Measurements from ENCODE around the gene GAB1. TPM values are rescaled to one million over a fixed set of nuclear protein-coding genes. Genes with fewer than 3 reads are reported as not detected.

The GAB1 gene
- total and polyA plus RNA-seq, 4 donors, result 2.4 to 31.3 (median 6.9) TPM

DNA sequence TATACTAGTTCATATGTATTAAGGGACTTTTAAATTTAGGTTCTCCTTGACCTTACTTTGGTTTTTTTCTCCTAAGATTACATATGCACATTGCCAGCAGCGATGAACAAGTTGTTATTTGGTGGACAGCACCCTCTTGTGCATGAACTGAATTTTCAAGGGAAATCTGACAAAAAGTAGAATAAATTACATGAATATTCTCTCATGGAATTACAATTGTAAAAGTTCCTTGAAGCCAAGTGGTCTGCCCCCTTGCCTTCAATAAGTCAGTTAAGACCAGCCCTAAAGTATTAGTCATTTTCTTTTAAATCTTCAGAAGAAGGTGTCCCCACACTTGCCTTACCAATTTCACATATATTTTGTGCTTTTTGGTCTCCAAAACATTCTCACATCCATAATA, 146.2 kb downstream of the GAB1 start:
- Histone ChIP-seq H3K9ac (ENCODE audit: low read depth in 1 of 2, low read length in 2 of 2) (no peak overlapping the region), H3K27me3 (ENCODE audit: control insufficient read depth in 4 of 4, insufficient read depth in 4 of 4, low read length in 3 of 4) (no peaks in the 10 kb centered on the region), H3K4me1 (ENCODE audit: control insufficient read depth in 4 of 4, insufficient read depth in 4 of 4, low read length in 3 of 4) (peaks cover 0 to 3% (median 0%) of the 10 kb centered on the region in 4 donors), H3K9me3 (ENCODE audit: control insufficient read depth in 4 of 4, low read length in 3 of 4) (no peaks in the 10 kb centered on the region), H3K4me3 (ENCODE audit: low read depth in 1 of 3, low read length in 3 of 3) (no peak overlapping the region), H3K36me3 (ENCODE audit: control insufficient read depth in 4 of 4, insufficient read depth in 3 of 4, low read depth in 1 of 4, low read length in 3 of 4) (no peaks in the 10 kb centered on the region), H3K27ac (ENCODE audit: low read depth in 1 of 2, low read length in 2 of 2) (no peak overlapping the region)
- WGBS, result 3% methylated on average over 1 of the region's 1 CpG
- TF ChIP-seq RAD21 (IDR thresholded peaks at IDR 0.05) (peak; percentile 92), FOXA1 (IDR thresholded peaks at IDR 0.05) (no peak), FOXA2 (IDR thresholded peaks at IDR 0.05) (no peak), SP1 (IDR thresholded peaks at IDR 0.05) (no peak), HNF4G (IDR thresholded peaks at IDR 0.05) (no peak)
- TF ChIP-seq, protein P1, sequence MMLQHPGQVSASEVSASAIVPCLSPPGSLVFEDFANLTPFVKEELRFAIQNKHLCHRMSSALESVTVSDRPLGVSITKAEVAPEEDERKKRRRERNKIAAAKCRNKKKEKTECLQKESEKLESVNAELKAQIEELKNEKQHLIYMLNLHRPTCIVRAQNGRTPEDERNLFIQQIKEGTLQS (IDR thresholded peaks at IDR 0.05), result no peak
- TF ChIP-seq, protein P2, sequence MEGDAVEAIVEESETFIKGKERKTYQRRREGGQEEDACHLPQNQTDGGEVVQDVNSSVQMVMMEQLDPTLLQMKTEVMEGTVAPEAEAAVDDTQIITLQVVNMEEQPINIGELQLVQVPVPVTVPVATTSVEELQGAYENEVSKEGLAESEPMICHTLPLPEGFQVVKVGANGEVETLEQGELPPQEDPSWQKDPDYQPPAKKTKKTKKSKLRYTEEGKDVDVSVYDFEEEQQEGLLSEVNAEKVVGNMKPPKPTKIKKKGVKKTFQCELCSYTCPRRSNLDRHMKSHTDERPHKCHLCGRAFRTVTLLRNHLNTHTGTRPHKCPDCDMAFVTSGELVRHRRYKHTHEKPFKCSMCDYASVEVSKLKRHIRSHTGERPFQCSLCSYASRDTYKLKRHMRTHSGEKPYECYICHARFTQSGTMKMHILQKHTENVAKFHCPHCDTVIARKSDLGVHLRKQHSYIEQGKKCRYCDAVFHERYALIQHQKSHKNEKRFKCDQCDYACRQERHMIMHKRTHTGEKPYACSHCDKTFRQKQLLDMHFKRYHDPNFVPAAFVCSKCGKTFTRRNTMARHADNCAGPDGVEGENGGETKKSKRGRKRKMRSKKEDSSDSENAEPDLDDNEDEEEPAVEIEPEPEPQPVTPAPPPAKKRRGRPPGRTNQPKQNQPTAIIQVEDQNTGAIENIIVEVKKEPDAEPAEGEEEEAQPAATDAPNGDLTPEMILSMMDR (IDR thresholded peaks at IDR 0.05; ENCODE audit: low read depth, low read length, missing input control), result peak; percentile 59
- DNase-seq (ENCODE audit: low spot score), result no peak

DNA sequence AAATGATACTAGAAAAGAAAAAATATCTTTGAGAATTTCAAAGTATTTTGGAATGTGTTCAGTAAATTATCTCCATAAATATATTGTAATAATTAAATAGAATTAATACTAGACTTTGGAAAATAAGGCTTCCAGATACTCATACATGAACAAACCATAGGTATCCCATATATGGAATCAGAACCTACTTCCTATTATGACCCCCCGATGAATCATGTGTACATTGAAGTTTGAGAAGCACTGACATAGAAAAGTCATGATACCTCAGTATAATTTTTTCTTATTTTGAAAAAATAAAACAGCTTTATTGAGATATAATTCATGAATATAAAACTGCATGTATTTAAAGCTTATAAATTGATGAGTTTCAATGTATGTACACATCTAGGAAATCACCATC, 149.6 kb downstream of the GAB1 start:
- DNase-seq (ENCODE audit: low spot score), result no peak
- Histone ChIP-seq H3K4me3 (ENCODE audit: low read depth in 1 of 3, low read length in 3 of 3) (no peak overlapping the region), H3K9ac (ENCODE audit: low read depth in 1 of 2, low read length in 2 of 2) (no peak overlapping the region), H3K4me1 (ENCODE audit: control insufficient read depth in 4 of 4, insufficient read depth in 4 of 4, low read length in 3 of 4) (peaks cover 0 to under 1% (median 0%) of the 10 kb centered on the region in 4 donors), H3K27me3 (ENCODE audit: control insufficient read depth in 4 of 4, insufficient read depth in 4 of 4, low read length in 3 of 4) (no peaks in the 10 kb centered on the region), H3K9me3 (ENCODE audit: control insufficient read depth in 4 of 4, low read length in 3 of 4) (no peaks in the 10 kb centered on the region), H3K27ac (ENCODE audit: low read depth in 1 of 2, low read length in 2 of 2) (no peak overlapping the region), H3K36me3 (ENCODE audit: control insufficient read depth in 4 of 4, insufficient read depth in 3 of 4, low read depth in 1 of 4, low read length in 3 of 4) (no peaks in the 10 kb centered on the region)
- TF ChIP-seq YY1 (IDR thresholded peaks at IDR 0.05) (no peak), GABPA (IDR thresholded peaks at IDR 0.05 in 1 of 2, conservative IDR thresholded peaks at IDR 0.05 in 1 of 2) (no peak), EGR1 (IDR thresholded peaks at IDR 0.05; ENCODE audit: low read depth in 2 of 2) (no peak), RAD21 (IDR thresholded peaks at IDR 0.05) (no peak), FOXA2 (IDR thresholded peaks at IDR 0.05) (no peak), JUND (IDR thresholded peaks at IDR 0.05) (no peak), TAF1 (conservative IDR thresholded peaks at IDR 0.05) (no peak), NR2F2 (IDR thresholded peaks at IDR 0.05) (no peak)
- TF ChIP-seq, protein P3, sequence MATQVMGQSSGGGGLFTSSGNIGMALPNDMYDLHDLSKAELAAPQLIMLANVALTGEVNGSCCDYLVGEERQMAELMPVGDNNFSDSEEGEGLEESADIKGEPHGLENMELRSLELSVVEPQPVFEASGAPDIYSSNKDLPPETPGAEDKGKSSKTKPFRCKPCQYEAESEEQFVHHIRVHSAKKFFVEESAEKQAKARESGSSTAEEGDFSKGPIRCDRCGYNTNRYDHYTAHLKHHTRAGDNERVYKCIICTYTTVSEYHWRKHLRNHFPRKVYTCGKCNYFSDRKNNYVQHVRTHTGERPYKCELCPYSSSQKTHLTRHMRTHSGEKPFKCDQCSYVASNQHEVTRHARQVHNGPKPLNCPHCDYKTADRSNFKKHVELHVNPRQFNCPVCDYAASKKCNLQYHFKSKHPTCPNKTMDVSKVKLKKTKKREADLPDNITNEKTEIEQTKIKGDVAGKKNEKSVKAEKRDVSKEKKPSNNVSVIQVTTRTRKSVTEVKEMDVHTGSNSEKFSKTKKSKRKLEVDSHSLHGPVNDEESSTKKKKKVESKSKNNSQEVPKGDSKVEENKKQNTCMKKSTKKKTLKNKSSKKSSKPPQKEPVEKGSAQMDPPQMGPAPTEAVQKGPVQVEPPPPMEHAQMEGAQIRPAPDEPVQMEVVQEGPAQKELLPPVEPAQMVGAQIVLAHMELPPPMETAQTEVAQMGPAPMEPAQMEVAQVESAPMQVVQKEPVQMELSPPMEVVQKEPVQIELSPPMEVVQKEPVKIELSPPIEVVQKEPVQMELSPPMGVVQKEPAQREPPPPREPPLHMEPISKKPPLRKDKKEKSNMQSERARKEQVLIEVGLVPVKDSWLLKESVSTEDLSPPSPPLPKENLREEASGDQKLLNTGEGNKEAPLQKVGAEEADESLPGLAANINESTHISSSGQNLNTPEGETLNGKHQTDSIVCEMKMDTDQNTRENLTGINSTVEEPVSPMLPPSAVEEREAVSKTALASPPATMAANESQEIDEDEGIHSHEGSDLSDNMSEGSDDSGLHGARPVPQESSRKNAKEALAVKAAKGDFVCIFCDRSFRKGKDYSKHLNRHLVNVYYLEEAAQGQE (IDR thresholded peaks at IDR 0.05), result no peak
- TF ChIP-seq, protein P1 (IDR thresholded peaks at IDR 0.05), result no peak
- WGBS, result 91% methylated on average over 1 of the region's 1 CpG

Data from liver (tissue), 9 donors.